ENCODE results near the gene STRBP.

- no peak for TF ChIP-seq CTCF (IDR thresholded peaks at IDR 0.05)
- TF ChIP-seq POLR2A (IDR thresholded peaks at IDR 0.05) = no peak
Measured at GRCh38 chr9:123119566-123119965, 148.8 kb downstream of the STRBP start.

Measured in testis (tissue), 2 donors.